ENCODE results near the gene DOK4. TPM values are rescaled to one million over a fixed set of nuclear protein-coding genes. Genes with fewer than 3 reads are reported as not detected.

DOK4 gene
- total RNA-seq, 1 experiment from 2014 or later: 14.4 TPM

GRCh38 chr16:57464523-57464922 lies 21.8 kb downstream of the DOK4 start:
- BruUV-seq (replicated peaks): no TSS peak
- Histone ChIP-seq H3K79me2 (ENCODE audit: insufficient read depth, low read length) (peaks cover 39% of the 10 kb centered on the region), H3K4me3 (replicated peaks in 1 of 2; ENCODE audit: low read depth in 1 of 2, low read length in 2 of 2) (no peak overlapping the region), H3K4me1 (ENCODE audit: control insufficient read depth in 1 of 2, insufficient read depth in 2 of 2, low read length in 2 of 2) (peaks cover 8 to 10% of the 10 kb centered on the region in 2 experiments; a peak in 3 of 4 replicates), H2AFZ (ENCODE audit: low read depth, low read length, poor library complexity, severe bottlenecking) (no peak overlapping the region), H4K20me1 (ENCODE audit: insufficient read depth) (no peaks in the 10 kb centered on the region), H3K27me3 (ENCODE audit: insufficient read depth, low read length) (no peaks in the 10 kb centered on the region), H3K4me2 (ENCODE audit: low read length) (no peak overlapping the region), H3K9ac (ENCODE audit: low read length) (no peak overlapping the region), H3K36me3 (ENCODE audit: control insufficient read depth in 1 of 2, insufficient read depth in 2 of 2, low read length in 2 of 2) (peaks cover 45 to 54% of the 10 kb centered on the region in 2 experiments; a peak in 3 of 4 replicates), H3K9me2 (ENCODE audit: insufficient read depth) (no peaks in the 10 kb centered on the region), H3K27ac (ENCODE audit: low read depth, low read length) (no peak overlapping the region), H3K9me3 (ENCODE audit: control insufficient read depth in 1 of 2, insufficient read depth in 1 of 2, low read depth in 1 of 2, low read length in 2 of 2) (no peaks in the 10 kb centered on the region)
- CTCF ChIA-PET: no interaction called here
- intact Hi-C loops (cut with micrococcal nuclease): no loop called here
- TF ChIP-seq POLR2AphosphoS5 (IDR thresholded peaks at IDR 0.05; ENCODE audit: low read depth, low read length): no peak
- TF ChIP-seq, protein P1, sequence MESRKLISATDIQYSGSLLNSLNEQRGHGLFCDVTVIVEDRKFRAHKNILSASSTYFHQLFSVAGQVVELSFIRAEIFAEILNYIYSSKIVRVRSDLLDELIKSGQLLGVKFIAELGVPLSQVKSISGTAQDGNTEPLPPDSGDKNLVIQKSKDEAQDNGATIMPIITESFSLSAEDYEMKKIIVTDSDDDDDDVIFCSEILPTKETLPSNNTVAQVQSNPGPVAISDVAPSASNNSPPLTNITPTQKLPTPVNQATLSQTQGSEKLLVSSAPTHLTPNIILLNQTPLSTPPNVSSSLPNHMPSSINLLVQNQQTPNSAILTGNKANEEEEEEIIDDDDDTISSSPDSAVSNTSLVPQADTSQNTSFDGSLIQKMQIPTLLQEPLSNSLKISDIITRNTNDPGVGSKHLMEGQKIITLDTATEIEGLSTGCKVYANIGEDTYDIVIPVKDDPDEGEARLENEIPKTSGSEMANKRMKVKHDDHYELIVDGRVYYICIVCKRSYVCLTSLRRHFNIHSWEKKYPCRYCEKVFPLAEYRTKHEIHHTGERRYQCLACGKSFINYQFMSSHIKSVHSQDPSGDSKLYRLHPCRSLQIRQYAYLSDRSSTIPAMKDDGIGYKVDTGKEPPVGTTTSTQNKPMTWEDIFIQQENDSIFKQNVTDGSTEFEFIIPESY (IDR thresholded peaks at IDR 0.05; ENCODE audit: extremely low read depth, insufficient replicate concordance, low read length): no peak
- TF ChIP-seq SP1 (IDR thresholded peaks at IDR 0.05; ENCODE audit: low read depth): no peak
- TF ChIP-seq, protein P2, sequence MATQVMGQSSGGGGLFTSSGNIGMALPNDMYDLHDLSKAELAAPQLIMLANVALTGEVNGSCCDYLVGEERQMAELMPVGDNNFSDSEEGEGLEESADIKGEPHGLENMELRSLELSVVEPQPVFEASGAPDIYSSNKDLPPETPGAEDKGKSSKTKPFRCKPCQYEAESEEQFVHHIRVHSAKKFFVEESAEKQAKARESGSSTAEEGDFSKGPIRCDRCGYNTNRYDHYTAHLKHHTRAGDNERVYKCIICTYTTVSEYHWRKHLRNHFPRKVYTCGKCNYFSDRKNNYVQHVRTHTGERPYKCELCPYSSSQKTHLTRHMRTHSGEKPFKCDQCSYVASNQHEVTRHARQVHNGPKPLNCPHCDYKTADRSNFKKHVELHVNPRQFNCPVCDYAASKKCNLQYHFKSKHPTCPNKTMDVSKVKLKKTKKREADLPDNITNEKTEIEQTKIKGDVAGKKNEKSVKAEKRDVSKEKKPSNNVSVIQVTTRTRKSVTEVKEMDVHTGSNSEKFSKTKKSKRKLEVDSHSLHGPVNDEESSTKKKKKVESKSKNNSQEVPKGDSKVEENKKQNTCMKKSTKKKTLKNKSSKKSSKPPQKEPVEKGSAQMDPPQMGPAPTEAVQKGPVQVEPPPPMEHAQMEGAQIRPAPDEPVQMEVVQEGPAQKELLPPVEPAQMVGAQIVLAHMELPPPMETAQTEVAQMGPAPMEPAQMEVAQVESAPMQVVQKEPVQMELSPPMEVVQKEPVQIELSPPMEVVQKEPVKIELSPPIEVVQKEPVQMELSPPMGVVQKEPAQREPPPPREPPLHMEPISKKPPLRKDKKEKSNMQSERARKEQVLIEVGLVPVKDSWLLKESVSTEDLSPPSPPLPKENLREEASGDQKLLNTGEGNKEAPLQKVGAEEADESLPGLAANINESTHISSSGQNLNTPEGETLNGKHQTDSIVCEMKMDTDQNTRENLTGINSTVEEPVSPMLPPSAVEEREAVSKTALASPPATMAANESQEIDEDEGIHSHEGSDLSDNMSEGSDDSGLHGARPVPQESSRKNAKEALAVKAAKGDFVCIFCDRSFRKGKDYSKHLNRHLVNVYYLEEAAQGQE (IDR thresholded peaks at IDR 0.05; ENCODE audit: low read depth): no peak
- TF ChIP-seq EZH2phosphoT487 (IDR thresholded peaks at IDR 0.05; ENCODE audit: borderline replicate concordance): no peak
- no peak for TF ChIP-seq RAD21 (IDR thresholded peaks at IDR 0.05; ENCODE audit: low read depth)
- no peak for TF ChIP-seq EZH2 (IDR thresholded peaks at IDR 0.05)
- no peak for TF ChIP-seq EGR1 (IDR thresholded peaks at IDR 0.05; ENCODE audit: low read depth)
- no peak for TF ChIP-seq CBX3 (IDR thresholded peaks at IDR 0.05; ENCODE audit: low read depth)
- ATAC-seq: no peak
- DNase-seq (ENCODE audit: low read depth, low spot score): no peak
- POLR2A ChIA-PET: interaction anchor here (0.6 kb wide), 1 partner anchor 17 kb away, joined by 5 read pairs; the partner anchor contains the start of genes CIAPIN1 and COQ9
- RAD21 ChIA-PET (ENCODE audit: low non-redundant PET in 1 of 2, low total read pairs in 2 of 2, uncharacterized antibody in 2 of 2, unreplicated experiment in 2 of 2): no interaction called here
